Endothelial cell of umbilical vein (primary cell): ENCODE data around the gene CCDC82. TPM values are rescaled to one million over a fixed set of nuclear protein-coding genes. Genes with fewer than 3 reads are reported as not detected.

Experiments used
- BruUV-seq: library from RNA; stranded (reverse); fragments of 400-500 nt; replicated peaks from 2 replicates; lab custom pipeline; 2021; lab: Mats Ljungman, UMichigan
- CTCF ChIA-PET: fragments of 300-600, 350-600 bp; sonication (Branson Sonifier 250); formaldehyde crosslinking; loops from one replicate; lab custom pipeline; 2021; ENCODE audit warnings: antibody characterized with exemption, inconsistent platforms; lab: Charles Lee
- POLR2A ChIA-PET: fragments of 300-600, 350-600 bp; sonication (Branson Sonifier 250); formaldehyde crosslinking; loops from one replicate; lab custom pipeline; 2021; ENCODE audit warnings: antibody characterized with exemption, inconsistent platforms; lab: Charles Lee
- DNase-seq: peaks from one replicate; pipeline ENCODE4 v3.0.0-alpha.2; 2011; ENCODE audit warnings: low read depth, low spot score
- FAIRE-seq: peaks from 2 replicates; lab custom pipeline; 2011; peaks lifted over from hg19 to GRCh38; lab: Jason Lieb, UNC
- H2AFZ ChIP-seq: 2 replicates; pipeline ENCODE4 v1.6.0; 2012; ENCODE audit warnings: low read depth, low read length, control low read depth, inconsistent platforms
- H3K27ac ChIP-seq: 2 replicates; pipeline ENCODE4 v1.5.1; 2011; ENCODE audit warnings: low read depth, mild to moderate bottlenecking, control low read depth, low read length, moderate library complexity; ENCODE audit not compliant: insufficient read depth
- H3K27me3 ChIP-seq, 2 experiments: 2 replicates each; pipeline versions ENCODE4 v1.6.0 to v1.6.1; 2011; ENCODE audit warnings: low read length in 2 of 2, mixed read lengths in 1 of 2; ENCODE audit not compliant: control insufficient read depth in 2 of 2, insufficient read depth in 2 of 2
- H3K36me3 ChIP-seq, 2 experiments: 2 replicates in 1 of 2; 3 replicates in 1 of 2; pipeline ENCODE4 v1.5.1; 2011; ENCODE audit warnings: low read length in 2 of 2, mild to moderate bottlenecking in 1 of 2, moderate library complexity in 1 of 2; ENCODE audit not compliant: control insufficient read depth in 2 of 2, insufficient read depth in 2 of 2; ENCODE audit errors: extremely low read depth in 1 of 2
- H3K4me1 ChIP-seq: 3 replicates; pipeline ENCODE4 v1.5.1; 2011; ENCODE audit warnings: mild to moderate bottlenecking, low read length; ENCODE audit not compliant: control insufficient read depth, insufficient read depth; ENCODE audit errors: extremely low read depth
- H3K4me2 ChIP-seq: 2 replicates; pipeline ENCODE4 v1.6.1; 2011; ENCODE audit warnings: low read length, control low read depth, mixed read lengths; ENCODE audit not compliant: insufficient read depth
- H3K4me3 ChIP-seq, 3 experiments: fragments of 200-600 bp in 1 of 3; sonication (generic), shearing (Covaris generic) in 1 of 3; replicated peaks in 1 of 3; 2 replicates each; pipeline ENCODE4 v1.5.1; 2011 to 2016; ENCODE audit warnings: control low read depth in 3 of 3, low read length in 3 of 3, mild to moderate bottlenecking in 2 of 3, inconsistent platforms in 1 of 3, low read depth in 1 of 3, moderate library complexity in 1 of 3; ENCODE audit not compliant: insufficient read depth in 1 of 3
- H3K79me2 ChIP-seq: 2 replicates; pipeline ENCODE4 v1.6.0; 2012; ENCODE audit warnings: low read length, inconsistent platforms; ENCODE audit not compliant: control insufficient read depth, insufficient read depth
- H3K9ac ChIP-seq: replicated peaks from 2 replicates; pipeline ENCODE3; 2011; ENCODE audit warnings: low read length, control low read depth; ENCODE audit not compliant: insufficient read depth; ENCODE audit errors: extremely low read depth
- H3K9me1 ChIP-seq: replicated peaks from 3 replicates; pipeline ENCODE4 v1.6.0; 2011; ENCODE audit warnings: mild to moderate bottlenecking, low read length; ENCODE audit not compliant: control insufficient read depth, insufficient read depth; ENCODE audit errors: extremely low read depth
- H3K9me3 ChIP-seq: replicated peaks from 2 replicates; pipeline ENCODE4 v1.5.1; 2012; ENCODE audit warnings: low read length, inconsistent platforms; ENCODE audit not compliant: control insufficient read depth, insufficient read depth
- H4K20me1 ChIP-seq: replicated peaks from 2 replicates; pipeline ENCODE3; 2011; ENCODE audit warnings: mild to moderate bottlenecking, low read length; ENCODE audit not compliant: control insufficient read depth, insufficient read depth; ENCODE audit errors: extremely low read depth
- CTCF ChIP-seq, 2 donors: IDR thresholded peaks; 1 replicate in 1 of 2; 2 replicates in 1 of 2; pipeline ENCODE4 v1.5.1; 2011; ENCODE audit warnings: low read length in 2 of 2, mild to moderate bottlenecking in 2 of 2, moderate library complexity in 2 of 2, control low read depth in 1 of 2, inconsistent platforms in 1 of 2, low read depth in 1 of 2; ENCODE audit not compliant: insufficient read depth in 1 of 2; ENCODE audit errors: extremely low read depth in 1 of 2
- EZH2 ChIP-seq: IDR thresholded peaks from 2 replicates; pipeline ENCODE4 v1.6.1; 2012; ENCODE audit warnings: borderline replicate concordance, low read depth, mild to moderate bottlenecking, moderate library complexity, low read length, inconsistent platforms; ENCODE audit not compliant: severe bottlenecking
- FOS ChIP-seq: IDR thresholded peaks from 2 replicates; pipeline ENCODE4 v1.6.1; 2011; ENCODE audit warnings: mild to moderate bottlenecking, low read length, moderate library complexity, borderline replicate concordance; ENCODE audit not compliant: insufficient read depth
- JUN ChIP-seq: IDR thresholded peaks from 2 replicates; pipeline ENCODE4 v1.6.1; 2011; ENCODE audit warnings: borderline replicate concordance, low read depth; ENCODE audit not compliant: insufficient read length, insufficient read depth
- MAX ChIP-seq: IDR thresholded peaks from 2 replicates; pipeline ENCODE4 v1.6.1; 2011; ENCODE audit not compliant: insufficient read depth, insufficient read length
- MYC ChIP-seq: IDR thresholded peaks from one replicate; pipeline ENCODE4 v1.6.1; 2011; ENCODE audit warnings: mild to moderate bottlenecking, low read depth, low read length
- POLR2A ChIP-seq: IDR thresholded peaks from 2 replicates; pipeline ENCODE4 v1.6.1; 2012; ENCODE audit warnings: low read depth, mild to moderate bottlenecking, control low read depth, low read length
- POLR2AphosphoS5 ChIP-seq: IDR thresholded peaks from 2 replicates; pipeline ENCODE4 v1.6.1; 2012; ENCODE audit warnings: low read depth, mild to moderate bottlenecking, control low read depth, low read length, moderate library complexity; ENCODE audit not compliant: insufficient read depth
- dilution Hi-C: fragments of 300-500 bp; cut with MboI; formaldehyde crosslinking; loops from one replicate; pipeline ENCODE4 v1.15.0; 2019; ENCODE audit warnings: low sequenced_read_pairs; ENCODE audit not compliant: extremely low pct_ligation_motif_present
- intact Hi-C: fragments of 100-400 bp; cut with micrococcal nuclease; formaldehyde crosslinking; loops from one replicate; pipeline ENCODE4 v1.10.0; 2022
- polyA plus RNA-seq, 4 experiments: library from polyadenylated mRNA; depleted of rRNA in 3 of 4; stranded (reverse) in 3 of 4; unstranded in 1 of 4; fragments of >200 nt; gene quantifications; 2 replicates each; pipeline versions ENCODE4 v1.2.1 to v1.2.3, GENCODE V29; 2011 to 2012; ENCODE audit warnings: missing spikeins in 1 of 4
- total RNA-seq: library from RNA; stranded (reverse); gene quantifications from 2 replicates; pipeline ENCODE4 v1.2.3, GENCODE V29; 2021

CCDC82 gene
- total and polyA plus RNA-seq, 2 donors (not counting 3 experiments of a cell fraction or from before 2014, with no cell fraction given), result 8.1 to 33.4 TPM

GRCh38 chr11:96309643-96310017, 80.1 kb downstream of the CCDC82 start:
- peaks cover 11% of the 10 kb centered on the region for H3K79me2 ChIP-seq
- H3K9ac ChIP-seq, result no peak overlapping the region

More at GRCh38 chr11:96309643-96310017, 80.1 kb downstream of the CCDC82 start:
- dilution Hi-C loops (no loop called here), intact Hi-C loops (no loop called here)
- no peaks in the 10 kb centered on the region for H3K36me3 ChIP-seq
- CTCF ChIA-PET, result interaction anchor here (0.6 to 10.5 kb wide), 2 partner anchors 30 to 33 kb away, joined by 4 to 156 read pairs; partner anchors contain the start of gene MAML2
- TF ChIP-seq EZH2, result no peak
- no peak for TF ChIP-seq MAX
- TF ChIP-seq CTCF (IDR thresholded peaks at IDR 0.05; ENCODE audit: extremely low read depth in 1 of 2, insufficient read depth in 1 of 2, low read depth in 1 of 2, low read length in 2 of 2), result no peak
- no peak for TF ChIP-seq FOS
- no peak for TF ChIP-seq POLR2A
- no peak for TF ChIP-seq MYC
- no peak for TF ChIP-seq POLR2AphosphoS5
- no peak for TF ChIP-seq JUN
- DNase-seq (no peak), FAIRE-seq (no peak)
- peaks cover 87% of the 10 kb centered on the region for H3K4me1 ChIP-seq
- BruUV-seq, result no TSS peak
- no peak overlapping the region for H3K4me3 ChIP-seq
- H3K9me3 ChIP-seq, result no peaks in the 10 kb centered on the region
- no peak overlapping the region for H2AFZ ChIP-seq
- POLR2A ChIA-PET, result no interaction called here
- no peaks in the 10 kb centered on the region for H3K27me3 ChIP-seq
- H4K20me1 ChIP-seq, result no peaks in the 10 kb centered on the region
- H3K9me1 ChIP-seq, result no peaks in the 10 kb centered on the region
- peak overlapping the region; percentile 43 for H3K27ac ChIP-seq
- H3K4me2 ChIP-seq, result peak overlapping the region; percentile 33
